K562 (cell line): ENCODE data around the gene SHTN1.

Source experiments
- EGR1 ChIP-seq: fragments of 450-650 bp; conservative IDR thresholded peaks from 2 replicates; pipeline ENCODE4 v1.6.1; 2017; ENCODE audit warnings: mild to moderate bottlenecking
- ESRRA ChIP-seq: fragments of 450-650 bp; IDR thresholded peaks from 2 replicates; pipeline ENCODE4 v1.6.1; 2014; ENCODE audit warnings: low read depth, mild to moderate bottlenecking, moderate library complexity, borderline replicate concordance
- FOXA1 ChIP-seq: fragments of 450-650 bp; IDR thresholded peaks from 2 replicates; pipeline ENCODE4 v1.6.1; 2016; ENCODE audit warnings: mild to moderate bottlenecking, borderline replicate concordance
- ILK ChIP-seq: fragments of 450-650 bp; IDR thresholded peaks from 2 replicates; pipeline ENCODE4 v1.6.1; 2016; ENCODE audit warnings: missing genetic modification characterization, low read depth, mild to moderate bottlenecking, missing compliant biosample characterization, moderate library complexity, borderline replicate concordance
- SAP30 ChIP-seq: fragments of 200-600 bp; sonication (generic); IDR thresholded peaks from 2 replicates; pipeline ENCODE4 v1.6.1; 2012; ENCODE audit warnings: borderline replicate concordance, low read depth, mild to moderate bottlenecking, moderate library complexity, low read length, control low read depth, inconsistent platforms; ENCODE audit not compliant: insufficient read depth, poor library complexity, severe bottlenecking
- SP1 ChIP-seq: sonication (generic); formaldehyde crosslinking; IDR thresholded peaks from 2 replicates; pipeline ENCODE4 v1.8.1; 2022; ENCODE audit warnings: mild to moderate bottlenecking, missing genetic modification reagents

GRCh38 chr10:116845823-116846222, 159.2 kb downstream of the SHTN1 start:
- TF ChIP-seq EGR1: no peak
- no peak for TF ChIP-seq ILK (tag)
- no peak for TF ChIP-seq ESRRA
- TF ChIP-seq SP1 (CRISPR knock-in tag): no peak
- TF ChIP-seq SAP30: no peak
- TF ChIP-seq FOXA1: no peak
